ENCODE measurements around the gene DPYSL3. TPM values are rescaled to one million over a fixed set of nuclear protein-coding genes. Genes with fewer than 3 reads are reported as not detected.

DPYSL3 gene
- total RNA-seq, 4 donors from 2014 or later: 5.2 to 62.9 (median 14.0) TPM

DNA sequence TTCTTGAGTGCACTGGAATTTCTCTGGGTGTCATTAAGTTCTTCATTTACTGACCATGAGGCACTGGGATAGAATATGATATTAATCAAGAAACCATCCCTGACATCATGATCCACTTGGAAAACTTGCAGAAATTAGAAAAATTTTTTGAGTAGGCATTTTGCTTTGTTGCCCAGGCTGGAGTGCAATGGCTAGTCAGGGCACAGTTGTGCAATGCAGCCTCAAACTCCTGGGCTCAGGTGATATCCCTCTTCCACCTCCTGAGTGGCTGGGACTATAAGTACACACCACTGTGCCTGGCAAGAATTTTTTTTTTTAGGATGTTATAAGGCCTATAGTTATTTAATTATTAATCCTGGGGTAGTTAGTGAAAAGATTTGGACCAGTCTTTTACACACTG is 168.5 kb downstream of the DPYSL3 start:
- H3K9me3 ChIP-seq: no peaks in the 10 kb centered on the region
- no peak overlapping the region for H3K4me3 ChIP-seq
- DNase-seq: no peak
- H3K36me3 ChIP-seq: no peaks in the 10 kb centered on the region
- no peaks in the 10 kb centered on the region for H3K27me3 ChIP-seq
- no peaks in the 10 kb centered on the region for H3K4me1 ChIP-seq
- H3K27ac ChIP-seq: no peak overlapping the region
- intact Hi-C loops (cut with DNase I): no loop called here
- no peak for TF ChIP-seq POLR2A (IDR thresholded peaks at IDR 0.05)
- TF ChIP-seq, protein P1, sequence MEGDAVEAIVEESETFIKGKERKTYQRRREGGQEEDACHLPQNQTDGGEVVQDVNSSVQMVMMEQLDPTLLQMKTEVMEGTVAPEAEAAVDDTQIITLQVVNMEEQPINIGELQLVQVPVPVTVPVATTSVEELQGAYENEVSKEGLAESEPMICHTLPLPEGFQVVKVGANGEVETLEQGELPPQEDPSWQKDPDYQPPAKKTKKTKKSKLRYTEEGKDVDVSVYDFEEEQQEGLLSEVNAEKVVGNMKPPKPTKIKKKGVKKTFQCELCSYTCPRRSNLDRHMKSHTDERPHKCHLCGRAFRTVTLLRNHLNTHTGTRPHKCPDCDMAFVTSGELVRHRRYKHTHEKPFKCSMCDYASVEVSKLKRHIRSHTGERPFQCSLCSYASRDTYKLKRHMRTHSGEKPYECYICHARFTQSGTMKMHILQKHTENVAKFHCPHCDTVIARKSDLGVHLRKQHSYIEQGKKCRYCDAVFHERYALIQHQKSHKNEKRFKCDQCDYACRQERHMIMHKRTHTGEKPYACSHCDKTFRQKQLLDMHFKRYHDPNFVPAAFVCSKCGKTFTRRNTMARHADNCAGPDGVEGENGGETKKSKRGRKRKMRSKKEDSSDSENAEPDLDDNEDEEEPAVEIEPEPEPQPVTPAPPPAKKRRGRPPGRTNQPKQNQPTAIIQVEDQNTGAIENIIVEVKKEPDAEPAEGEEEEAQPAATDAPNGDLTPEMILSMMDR (IDR thresholded peaks at IDR 0.05): no peak

DNA sequence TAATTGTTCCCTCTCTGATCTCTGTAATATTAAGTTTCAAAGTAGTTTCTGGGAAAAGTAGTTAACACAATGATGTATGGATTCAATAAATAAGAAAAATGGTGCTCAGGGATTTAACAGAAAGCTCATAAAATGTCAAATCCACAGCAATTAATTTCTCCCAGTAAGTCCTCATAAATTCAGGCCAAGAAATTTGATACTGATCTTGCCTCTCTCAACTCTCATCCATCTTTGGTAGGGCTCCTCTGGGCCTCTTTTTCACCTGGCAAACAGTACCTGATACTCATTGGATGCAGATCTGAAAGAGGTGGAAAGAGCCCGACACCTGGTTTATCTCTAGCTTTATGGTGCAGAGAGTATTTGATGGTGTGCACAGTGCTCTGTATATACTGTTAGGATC is 168.9 kb downstream of the DPYSL3 start:
- intact Hi-C loops (cut with DNase I): no loop called here
- Histone ChIP-seq H3K27ac (no peak overlapping the region), H3K4me1 (no peaks in the 10 kb centered on the region), H3K36me3 (no peaks in the 10 kb centered on the region), H3K27me3 (no peaks in the 10 kb centered on the region), H3K4me3 (no peak overlapping the region), H3K9me3 (no peaks in the 10 kb centered on the region)
- TF ChIP-seq, protein P1 (IDR thresholded peaks at IDR 0.05): no peak
- DNase-seq: no peak
- WGBS, 2 donors: 83 to 92% methylated on average over 1 of the region's 1 CpG

Small RNAs within 50 kb of the gene (small RNA-seq; reads per million reads assigned to genes)
- gene AC011373.1: 0 reads per million in 4 donors

Measured in esophagus squamous epithelium (tissue), 5 donors.